ENCODE results near the gene MCEMP1.

- TF ChIP-seq POLR2AphosphoS5 (IDR thresholded peaks at IDR 0.05), result no peak
- no peak for TF ChIP-seq CTCF (IDR thresholded peaks at IDR 0.05)
- TF ChIP-seq POLR2A (IDR thresholded peaks at IDR 0.05), result no peak
Observed at GRCh38 chr19:7635670-7636069, 41.2 kb upstream of the MCEMP1 start.

Data from transverse colon (tissue), 4 donors.